Keratinocyte (primary cell): ENCODE data around the gene ADAMTSL4. TPM values are rescaled to one million over a fixed set of nuclear protein-coding genes. Genes with fewer than 3 reads are reported as not detected.

Experiments used
- DNase-seq: peaks from one replicate; pipeline ENCODE4 v3.0.0-alpha.2; 2011; ENCODE audit warnings: low read depth, missing footprints, low spot score
- FAIRE-seq: peaks from 2 replicates; lab custom pipeline; 2011; peaks lifted over from hg19 to GRCh38; lab: Jason Lieb, UNC
- H2AFZ ChIP-seq: 2 replicates; pipeline ENCODE4 v1.6.0; 2012; ENCODE audit warnings: low read length, control low read depth, inconsistent platforms; ENCODE audit not compliant: control insufficient read depth
- H3K27ac ChIP-seq: 2 replicates; pipeline ENCODE4 v1.5.1; 2011; ENCODE audit warnings: low read length; ENCODE audit not compliant: control insufficient read depth, insufficient read depth
- H3K27me3 ChIP-seq: 3 replicates; pipeline ENCODE4 v1.6.0; 2011; ENCODE audit warnings: low read length; ENCODE audit not compliant: control insufficient read depth, insufficient read depth; ENCODE audit errors: extremely low read depth
- H3K36me3 ChIP-seq, 2 experiments: 2 replicates in 1 of 2; 3 replicates in 1 of 2; pipeline ENCODE4 v1.5.1; 2011; ENCODE audit warnings: low read length in 2 of 2, mild to moderate bottlenecking in 1 of 2; ENCODE audit not compliant: control insufficient read depth in 2 of 2, insufficient read depth in 2 of 2; ENCODE audit errors: extremely low read depth in 1 of 2
- H3K4me1 ChIP-seq: 3 replicates; pipeline ENCODE4 v1.5.1; 2011; ENCODE audit warnings: low read length; ENCODE audit not compliant: control insufficient read depth, insufficient read depth; ENCODE audit errors: extremely low read depth
- H3K4me2 ChIP-seq: 3 replicates; pipeline ENCODE4 v1.6.0; 2011; ENCODE audit warnings: low read depth, low read length; ENCODE audit not compliant: control insufficient read depth, insufficient read depth; ENCODE audit errors: extremely low read depth
- H3K4me3 ChIP-seq, 3 experiments: fragments of 200-600 bp in 1 of 3; sonication (generic) in 1 of 3; 2 replicates in 2 of 3; 3 replicates in 1 of 3; pipeline ENCODE4 v1.5.1; 2011 to 2016; ENCODE audit warnings: low read length in 3 of 3, mild to moderate bottlenecking in 3 of 3, control low read depth in 2 of 3, inconsistent platforms in 1 of 3, low read depth in 1 of 3, mixed read lengths in 1 of 3, mixed run types in 1 of 3, moderate library complexity in 1 of 3; ENCODE audit not compliant: control insufficient read depth in 2 of 3, insufficient read depth in 2 of 3; ENCODE audit errors: extremely low read depth in 1 of 3
- H3K79me2 ChIP-seq: 2 replicates; pipeline ENCODE4 v1.6.0; 2012; ENCODE audit warnings: low read length; ENCODE audit not compliant: control insufficient read depth, insufficient read depth
- H3K9ac ChIP-seq: 3 replicates; pipeline ENCODE4 v1.6.0; 2011; ENCODE audit warnings: low read length; ENCODE audit not compliant: control insufficient read depth, insufficient read depth; ENCODE audit errors: extremely low read depth
- H3K9me1 ChIP-seq: 3 replicates; pipeline ENCODE4 v1.6.0; 2011; ENCODE audit warnings: low read length; ENCODE audit not compliant: control insufficient read depth, insufficient read depth; ENCODE audit errors: extremely low read depth
- H3K9me3 ChIP-seq: 2 replicates; pipeline ENCODE4 v1.5.1; 2012; ENCODE audit warnings: low read depth, low read length; ENCODE audit not compliant: control insufficient read depth
- H4K20me1 ChIP-seq: 3 replicates; pipeline ENCODE4 v1.6.0; 2011; ENCODE audit warnings: low read length; ENCODE audit not compliant: control insufficient read depth, insufficient read depth; ENCODE audit errors: extremely low read depth
- CTCF ChIP-seq, 3 experiments: IDR thresholded peaks in 1 of 3; conservative IDR thresholded peaks in 1 of 3; optimal IDR thresholded peaks in 1 of 3; 2 replicates in 2 of 3; 3 replicates in 1 of 3; pipeline versions ENCODE3 to v1.5.1; 2011; ENCODE audit warnings: low read length in 3 of 3, mild to moderate bottlenecking in 3 of 3, moderate library complexity in 2 of 3, control low read depth in 1 of 3, inconsistent platforms in 1 of 3; ENCODE audit not compliant: insufficient read depth in 2 of 3; ENCODE audit errors: extremely low read depth in 1 of 3
- EZH2 ChIP-seq: IDR thresholded peaks from one replicate; pipeline ENCODE4 v1.6.1; 2012; ENCODE audit warnings: inconsistent platforms, mild to moderate bottlenecking, low read length, moderate library complexity
- dilution Hi-C: fragments of 300-500 bp; cut with MboI; formaldehyde crosslinking; loops from one replicate; pipeline ENCODE4 v1.7.0; 2020; ENCODE audit warnings: low sequenced_read_pairs; ENCODE audit not compliant: extremely low pct_ligation_motif_present
- polyA plus RNA-seq, 5 experiments: library from polyadenylated mRNA; depleted of rRNA in 3 of 5; stranded (reverse) in 3 of 5; stranded (forward) in 1 of 5; unstranded in 1 of 5; fragments of >200 nt; gene quantifications; 1 replicate in 1 of 5; 2 replicates in 3 of 5; 3 replicates in 1 of 5; pipeline versions ENCODE4 v1.2.1 to v1.2.3, GENCODE V29; 2011 to 2012; ENCODE audit warnings: missing spikeins in 2 of 5, low read depth in 1 of 5, low replicate concordance in 1 of 5

ADAMTSL4 gene
- polyA plus RNA-seq, 1 donor (not counting 4 experiments of a cell fraction or from before 2014, with no cell fraction given), result 7.0 TPM

GRCh38 chr1:150514260-150514659 is 34.9 kb upstream of the ADAMTSL4 start:
- peaks cover 24% of the 10 kb centered on the region for H3K4me1 ChIP-seq
- DNase-seq, result no peak
- no peak overlapping the region for H2AFZ ChIP-seq
- TF ChIP-seq EZH2 (no peak), CTCF (optimal IDR thresholded peaks at IDR 0.05 in 1 of 3, IDR thresholded peaks at IDR 0.05 in 1 of 3, conservative IDR thresholded peaks at IDR 0.05 in 1 of 3; ENCODE audit: extremely low read depth in 1 of 3, insufficient read depth in 2 of 3, low read length in 3 of 3) (no peak)
- dilution Hi-C loops, result no loop called here
- no peak overlapping the region for H3K9ac ChIP-seq
- H3K4me2 ChIP-seq, result no peak overlapping the region
- no peak overlapping the region for H3K27ac ChIP-seq
- H3K36me3 ChIP-seq, result peaks cover 12 to 17% of the 10 kb centered on the region in 2 experiments
- FAIRE-seq, result no peak
- H3K9me3 ChIP-seq, result no peaks in the 10 kb centered on the region
- no peaks in the 10 kb centered on the region for H3K9me1 ChIP-seq
- no peak overlapping the region for H3K4me3 ChIP-seq
- H3K27me3 ChIP-seq, result no peaks in the 10 kb centered on the region
- no peaks in the 10 kb centered on the region for H3K79me2 ChIP-seq
- H4K20me1 ChIP-seq, result no peaks in the 10 kb centered on the region

GRCh38 chr1:150514913-150515327 is 34.3 kb upstream of the ADAMTSL4 start:
- peaks cover 23% of the 10 kb centered on the region for H3K4me1 ChIP-seq
- no peaks in the 10 kb centered on the region for H3K9me1 ChIP-seq
- no peak for FAIRE-seq
- H3K27ac ChIP-seq, result peak overlapping the region; percentile 66
- TF ChIP-seq EZH2 (no peak), CTCF (optimal IDR thresholded peaks at IDR 0.05 in 1 of 3, IDR thresholded peaks at IDR 0.05 in 1 of 3, conservative IDR thresholded peaks at IDR 0.05 in 1 of 3; ENCODE audit: extremely low read depth in 1 of 3, insufficient read depth in 2 of 3, low read length in 3 of 3) (no peak)
- no peaks in the 10 kb centered on the region for H3K27me3 ChIP-seq
- H3K4me3 ChIP-seq, result peak overlapping the region; percentile 40 to 72 (median 45)
- H3K79me2 ChIP-seq, result no peaks in the 10 kb centered on the region
- dilution Hi-C loops, result no loop called here
- H3K9me3 ChIP-seq, result no peaks in the 10 kb centered on the region
- no peak for DNase-seq
- no peaks in the 10 kb centered on the region for H4K20me1 ChIP-seq
- H2AFZ ChIP-seq, result peak overlapping the region; percentile 85
- H3K9ac ChIP-seq, result peak overlapping the region; percentile 67
- H3K4me2 ChIP-seq, result peak overlapping the region; percentile 78
- peaks cover 9 to 17% of the 10 kb centered on the region in 2 experiments for H3K36me3 ChIP-seq
